ENCODE measurements around the gene CDC42EP4.

DNA sequence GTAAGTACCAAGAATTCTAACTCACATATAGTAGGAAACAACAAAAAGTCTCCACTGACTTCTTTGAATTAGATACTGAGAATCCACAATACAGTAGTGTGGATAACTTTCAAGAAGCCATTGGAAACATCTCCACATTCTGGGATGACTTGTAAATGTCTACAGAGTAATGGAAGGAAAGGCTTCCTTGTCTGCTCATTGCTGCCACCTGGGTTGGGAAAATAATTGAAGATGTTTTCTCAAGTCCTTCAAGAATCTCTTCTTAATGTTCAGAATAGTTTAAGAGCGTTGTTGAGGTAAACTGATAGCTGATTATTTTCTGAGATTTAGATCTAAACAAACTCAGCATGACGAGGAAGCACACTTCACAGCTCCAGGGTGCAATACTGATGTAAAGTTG lies 64.1 kb downstream of the CDC42EP4 start:
- TF ChIP-seq, protein P1, sequence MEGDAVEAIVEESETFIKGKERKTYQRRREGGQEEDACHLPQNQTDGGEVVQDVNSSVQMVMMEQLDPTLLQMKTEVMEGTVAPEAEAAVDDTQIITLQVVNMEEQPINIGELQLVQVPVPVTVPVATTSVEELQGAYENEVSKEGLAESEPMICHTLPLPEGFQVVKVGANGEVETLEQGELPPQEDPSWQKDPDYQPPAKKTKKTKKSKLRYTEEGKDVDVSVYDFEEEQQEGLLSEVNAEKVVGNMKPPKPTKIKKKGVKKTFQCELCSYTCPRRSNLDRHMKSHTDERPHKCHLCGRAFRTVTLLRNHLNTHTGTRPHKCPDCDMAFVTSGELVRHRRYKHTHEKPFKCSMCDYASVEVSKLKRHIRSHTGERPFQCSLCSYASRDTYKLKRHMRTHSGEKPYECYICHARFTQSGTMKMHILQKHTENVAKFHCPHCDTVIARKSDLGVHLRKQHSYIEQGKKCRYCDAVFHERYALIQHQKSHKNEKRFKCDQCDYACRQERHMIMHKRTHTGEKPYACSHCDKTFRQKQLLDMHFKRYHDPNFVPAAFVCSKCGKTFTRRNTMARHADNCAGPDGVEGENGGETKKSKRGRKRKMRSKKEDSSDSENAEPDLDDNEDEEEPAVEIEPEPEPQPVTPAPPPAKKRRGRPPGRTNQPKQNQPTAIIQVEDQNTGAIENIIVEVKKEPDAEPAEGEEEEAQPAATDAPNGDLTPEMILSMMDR (IDR thresholded peaks at IDR 0.05 in 4 of 5, conservative IDR thresholded peaks at IDR 0.05 in 1 of 5), result no peak
- TF ChIP-seq POLR2A (IDR thresholded peaks at IDR 0.05), result no peak
